Testis (tissue), 2 donors: ENCODE data around the gene CHMP1A.

ENCODE experiments used
- CTCF ChIP-seq, 3 experiments: fragments of 450-650 bp in 2 of 3; fragments of 200-600 bp in 1 of 3; sonication (generic) in 1 of 3; IDR thresholded peaks; one replicate each; pipeline ENCODE4 v1.5.1; 2016 to 2019; ENCODE audit warnings: antibody characterized with exemption in 3 of 3, mild to moderate bottlenecking in 2 of 3, moderate library complexity in 1 of 3
- POLR2A ChIP-seq: fragments of 450-650 bp; IDR thresholded peaks from one replicate; pipeline ENCODE4 v1.6.1; 2017; ENCODE audit warnings: antibody characterized with exemption, mild to moderate bottlenecking, moderate library complexity

GRCh38 chr16:89695875-89696669, 38.6 kb upstream of the CHMP1A start:
- no peak for TF ChIP-seq POLR2A
- no peak for TF ChIP-seq CTCF (IDR thresholded peaks at IDR 0.05)
